ENCODE measurements around the gene ADGRV1. TPM values are rescaled to one million over a fixed set of nuclear protein-coding genes. Genes with fewer than 3 reads are reported as not detected.
"Not testable (repeated sequence)": the region's sequence is repeated elsewhere in the genome, so short reads cannot be mapped to it uniquely, and the experiment has no call there.

The ADGRV1 gene
- total RNA-seq, 4 donors from 2014 or later: 6.0 to 37.0 (median 10.6) TPM

DNA sequence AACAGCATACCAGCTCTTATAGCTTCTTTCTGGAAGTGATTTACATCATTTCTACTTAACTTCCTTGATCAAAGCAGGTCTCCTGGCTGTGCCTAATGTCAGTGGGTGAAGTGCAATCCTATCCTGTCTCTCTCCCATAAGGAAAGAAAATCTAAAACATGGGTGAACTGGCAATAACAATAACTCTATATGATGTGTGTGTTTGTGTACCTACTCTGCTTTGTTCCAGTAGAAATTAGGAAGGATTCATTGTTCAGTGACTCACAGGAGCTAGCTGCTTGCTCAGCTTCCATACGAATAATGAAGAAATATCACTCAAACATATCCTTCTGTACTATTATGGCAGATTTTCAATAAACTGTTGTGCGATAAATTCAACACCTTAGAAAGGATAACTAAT is 123.7 kb downstream of the ADGRV1 start:
- H3K9me3 ChIP-seq: no peaks in the 10 kb centered on the region
- no peak overlapping the region for H3K27ac ChIP-seq
- 91 to 94% methylated on average over 2 of the region's 2 CpGs for WGBS, 2 donors (ENCODE audit: low coverage in 1 of 2)
- H3K36me3 ChIP-seq: no peaks in the 10 kb centered on the region
- TF ChIP-seq EP300 (IDR thresholded peaks at IDR 0.05; ENCODE audit: low read depth) (no peak), POLR2A (IDR thresholded peaks at IDR 0.05) (no peak), POLR2AphosphoS5 (IDR thresholded peaks at IDR 0.05) (no peak)
- TF ChIP-seq, protein P1, sequence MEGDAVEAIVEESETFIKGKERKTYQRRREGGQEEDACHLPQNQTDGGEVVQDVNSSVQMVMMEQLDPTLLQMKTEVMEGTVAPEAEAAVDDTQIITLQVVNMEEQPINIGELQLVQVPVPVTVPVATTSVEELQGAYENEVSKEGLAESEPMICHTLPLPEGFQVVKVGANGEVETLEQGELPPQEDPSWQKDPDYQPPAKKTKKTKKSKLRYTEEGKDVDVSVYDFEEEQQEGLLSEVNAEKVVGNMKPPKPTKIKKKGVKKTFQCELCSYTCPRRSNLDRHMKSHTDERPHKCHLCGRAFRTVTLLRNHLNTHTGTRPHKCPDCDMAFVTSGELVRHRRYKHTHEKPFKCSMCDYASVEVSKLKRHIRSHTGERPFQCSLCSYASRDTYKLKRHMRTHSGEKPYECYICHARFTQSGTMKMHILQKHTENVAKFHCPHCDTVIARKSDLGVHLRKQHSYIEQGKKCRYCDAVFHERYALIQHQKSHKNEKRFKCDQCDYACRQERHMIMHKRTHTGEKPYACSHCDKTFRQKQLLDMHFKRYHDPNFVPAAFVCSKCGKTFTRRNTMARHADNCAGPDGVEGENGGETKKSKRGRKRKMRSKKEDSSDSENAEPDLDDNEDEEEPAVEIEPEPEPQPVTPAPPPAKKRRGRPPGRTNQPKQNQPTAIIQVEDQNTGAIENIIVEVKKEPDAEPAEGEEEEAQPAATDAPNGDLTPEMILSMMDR (IDR thresholded peaks at IDR 0.05): no peak
- in situ Hi-C loops (cut with MboI; ENCODE audit: low pct_ligation_motif_present in 1 of 4, low pct_unique_long_range_greater_than_20kb in 1 of 4, low sequenced_read_pairs in 3 of 4): no loop called here
- DNase-seq: no peak
- H3K4me1 ChIP-seq: no peaks in the 10 kb centered on the region
- H3K4me3 ChIP-seq: no peak overlapping the region
- intact Hi-C loops (cut with DNase I; ENCODE audit: low total_unique reads): no loop called here
- H3K27me3 ChIP-seq: no peaks in the 10 kb centered on the region

DNA sequence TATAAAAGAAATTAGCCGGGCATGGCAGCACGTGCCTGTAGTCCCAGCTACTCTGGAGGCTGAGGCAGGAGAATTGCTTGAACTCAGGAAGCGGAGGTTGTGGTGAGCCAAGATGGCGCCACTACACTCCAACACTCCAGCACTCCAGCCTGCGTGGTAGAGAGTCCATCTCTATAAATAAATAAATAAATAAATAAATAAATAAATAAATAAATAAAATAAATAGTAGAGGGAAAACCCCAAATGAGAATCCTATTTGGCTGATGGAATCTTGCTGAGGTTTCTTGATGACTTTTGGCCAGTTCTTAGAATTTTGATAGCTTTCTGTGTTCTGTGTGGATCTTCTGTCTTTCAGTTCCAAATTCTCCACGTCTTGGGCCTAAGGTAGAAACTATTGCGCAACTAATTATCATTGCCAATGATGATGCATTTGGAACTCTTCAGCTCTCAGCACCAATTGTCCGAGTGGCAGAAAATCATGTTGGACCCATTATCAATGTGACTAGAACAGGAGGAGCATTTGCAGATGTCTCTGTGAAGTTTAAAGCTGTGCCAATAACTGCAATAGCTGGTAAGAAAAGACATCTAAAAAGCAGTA is 126.9 kb downstream of the ADGRV1 start:
- no peaks in the 10 kb centered on the region for H3K36me3 ChIP-seq
- no peak for TF ChIP-seq POLR2A (IDR thresholded peaks at IDR 0.05)
- TF ChIP-seq POLR2AphosphoS5 (IDR thresholded peaks at IDR 0.05): no peak
- TF ChIP-seq, protein P1 (IDR thresholded peaks at IDR 0.05): no peak
- TF ChIP-seq EP300 (IDR thresholded peaks at IDR 0.05; ENCODE audit: low read depth): no peak
- in situ Hi-C loops (cut with MboI; ENCODE audit: low pct_ligation_motif_present in 1 of 4, low pct_unique_long_range_greater_than_20kb in 1 of 4, low sequenced_read_pairs in 3 of 4): no loop called here
- no peaks in the 10 kb centered on the region for H3K27me3 ChIP-seq
- no peaks in the 10 kb centered on the region for H3K4me1 ChIP-seq
- DNase-seq: no peak
- intact Hi-C loops (cut with DNase I; ENCODE audit: low total_unique reads): no loop called here
- no peak overlapping the region for H3K27ac ChIP-seq
- no peak overlapping the region for H3K4me3 ChIP-seq
- H3K9me3 ChIP-seq: no peaks in the 10 kb centered on the region
- 84 to 95% methylated on average over 4 to 8 of the region's 8 CpGs for WGBS, 2 donors (ENCODE audit: low coverage in 1 of 2)

DNA sequence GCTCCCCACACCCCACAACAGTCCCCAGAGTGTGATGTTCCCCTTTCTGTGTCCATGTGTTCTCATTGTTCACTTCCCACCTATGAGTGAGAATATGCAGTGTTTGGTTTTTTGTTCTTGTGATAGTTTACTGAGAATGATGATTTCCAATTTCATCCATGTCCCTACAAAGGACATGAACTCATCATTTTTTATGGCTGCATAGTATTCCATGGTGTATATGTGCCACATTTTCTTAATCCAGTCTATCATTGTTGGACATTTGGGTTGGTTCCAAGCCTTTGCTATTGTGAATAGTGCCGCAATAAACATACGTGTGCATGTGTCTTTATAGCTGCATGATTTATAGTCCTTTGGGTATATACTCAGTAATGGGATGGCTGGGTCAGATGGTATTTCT is 127.8 kb downstream of the ADGRV1 start:
- H3K36me3 ChIP-seq; H3K4me1 ChIP-seq; intact Hi-C loops (cut with DNase I; ENCODE audit: low total_unique reads); DNase-seq; in situ Hi-C loops (cut with MboI; ENCODE audit: low pct_ligation_motif_present in 1 of 4, low pct_unique_long_range_greater_than_20kb in 1 of 4, low sequenced_read_pairs in 3 of 4); H3K4me3 ChIP-seq; H3K27ac ChIP-seq; H3K27me3 ChIP-seq; H3K9me3 ChIP-seq: not testable (repeated sequence)
- 100% methylated on average over 2 of the region's 2 CpGs; no CpG with 5 or more reads in 1 of the 2 donors for WGBS, 2 donors (ENCODE audit: low coverage in 1 of 2)

DNA sequence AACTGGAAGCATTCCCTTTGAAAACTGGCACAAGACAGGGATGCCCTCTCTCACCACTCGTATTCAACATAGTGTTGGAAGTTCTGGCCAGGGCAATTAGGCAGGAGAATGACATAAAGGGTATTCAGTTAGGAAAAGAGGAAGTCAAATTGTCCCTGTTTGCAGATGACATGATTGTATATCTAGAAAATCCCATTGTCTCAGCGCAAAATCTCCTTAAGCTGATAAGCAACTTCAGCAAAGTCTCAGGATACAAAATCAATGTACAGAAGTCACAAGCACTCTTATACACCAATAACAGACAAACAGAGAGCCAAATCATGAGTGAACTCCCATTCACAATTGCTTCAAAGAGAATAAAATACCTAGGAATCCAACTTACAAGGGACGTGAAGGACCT is 128.9 kb downstream of the ADGRV1 start:
- intact Hi-C loops (cut with DNase I; ENCODE audit: low total_unique reads); DNase-seq; H3K9me3 ChIP-seq; in situ Hi-C loops (cut with MboI; ENCODE audit: low pct_ligation_motif_present in 1 of 4, low pct_unique_long_range_greater_than_20kb in 1 of 4, low sequenced_read_pairs in 3 of 4); H3K27me3 ChIP-seq; H3K27ac ChIP-seq; H3K4me1 ChIP-seq; H3K4me3 ChIP-seq; H3K36me3 ChIP-seq: not testable (repeated sequence)
- WGBS, 2 donors (ENCODE audit: low coverage in 1 of 2): 82 to 90% methylated on average over 2 to 3 of the region's 3 CpGs

DNA sequence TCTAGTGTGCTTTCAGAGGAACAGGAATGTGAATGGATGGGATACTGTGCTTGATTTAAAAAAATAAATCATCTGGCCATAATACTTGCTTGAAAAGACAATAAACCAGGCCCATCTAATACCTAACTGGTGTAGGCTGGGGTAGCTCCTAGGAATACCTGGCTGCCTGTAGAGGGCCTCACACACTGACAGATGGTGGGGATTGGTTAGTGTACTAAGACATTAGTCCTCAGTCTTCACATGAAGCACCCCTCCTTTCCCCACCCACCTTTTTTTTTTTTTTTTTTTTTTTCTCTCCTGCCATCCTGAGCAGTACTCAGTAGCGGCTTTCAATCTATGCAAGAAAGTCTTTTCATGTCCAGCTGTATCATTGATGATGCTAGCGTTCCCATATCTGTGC is 130.5 kb downstream of the ADGRV1 start:
- no peaks in the 10 kb centered on the region for H3K27me3 ChIP-seq
- 88% methylated on average over 2 of the region's 2 CpGs; no CpG with 5 or more reads in 1 of the 2 donors for WGBS, 2 donors (ENCODE audit: low coverage in 1 of 2)
- no peaks in the 10 kb centered on the region for H3K36me3 ChIP-seq
- H3K4me1 ChIP-seq: no peaks in the 10 kb centered on the region
- DNase-seq: no peak
- no peak overlapping the region for H3K27ac ChIP-seq
- no peak overlapping the region for H3K4me3 ChIP-seq
- intact Hi-C loops (cut with DNase I; ENCODE audit: low total_unique reads): no loop called here
- in situ Hi-C loops (cut with MboI; ENCODE audit: low pct_ligation_motif_present in 1 of 4, low pct_unique_long_range_greater_than_20kb in 1 of 4, low sequenced_read_pairs in 3 of 4): no loop called here
- H3K9me3 ChIP-seq: no peaks in the 10 kb centered on the region
- TF ChIP-seq POLR2AphosphoS5 (IDR thresholded peaks at IDR 0.05) (no peak), EP300 (IDR thresholded peaks at IDR 0.05; ENCODE audit: low read depth) (no peak), POLR2A (IDR thresholded peaks at IDR 0.05) (no peak)
- TF ChIP-seq, protein P1 (IDR thresholded peaks at IDR 0.05): no peak
